GM10266 (cell line): ENCODE results near the gene BEAN1.

Experiments
- DNase-seq: peaks from one replicate; pipeline ENCODE4 v3.0.0; 2012; ENCODE audit errors: extremely low spot score
- CTCF ChIP-seq: IDR thresholded peaks from 2 replicates; pipeline ENCODE4 v1.5.1; 2012; ENCODE audit warnings: mild to moderate bottlenecking, low read depth; ENCODE audit not compliant: control insufficient read depth, insufficient read depth; ENCODE audit errors: missing control alignments

BEAN1 gene

GRCh38 chr16:66382171-66382965 is 44.7 kb upstream of the BEAN1 start:
- no peak for DNase-seq
- TF ChIP-seq CTCF = no peak

GRCh38 chr16:66382966-66383299 is 44.2 kb upstream of the BEAN1 start:
- no peak for DNase-seq
- TF ChIP-seq CTCF = no peak

DNA sequence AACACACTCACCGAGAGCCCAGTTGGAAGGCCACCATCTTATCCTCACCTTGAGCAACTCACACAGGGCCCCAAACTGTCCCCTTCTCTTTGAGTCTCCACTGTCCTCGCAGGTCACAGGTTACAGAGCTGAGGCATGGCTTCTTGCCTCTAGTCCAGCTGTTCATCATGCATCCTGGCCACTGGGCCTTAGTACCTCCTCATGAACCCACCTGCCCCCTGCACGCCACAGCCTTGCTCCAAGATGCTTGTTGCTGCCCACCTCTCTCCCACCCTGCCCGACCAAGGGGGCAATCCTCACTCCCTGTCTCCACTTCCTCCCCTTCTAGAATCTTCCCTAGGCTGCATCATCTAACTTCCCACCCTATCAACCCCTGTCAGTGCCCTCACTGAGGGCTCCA is 43.5 kb upstream of the BEAN1 start:
- DNase-seq = no peak

GRCh38 chr16:66385415-66385814 is 41.7 kb upstream of the BEAN1 start:
- no peak for TF ChIP-seq CTCF
- DNase-seq = no peak

More for the DNA sequence above, 43.5 kb upstream of the BEAN1 start:
- no peak for TF ChIP-seq CTCF

DNA sequence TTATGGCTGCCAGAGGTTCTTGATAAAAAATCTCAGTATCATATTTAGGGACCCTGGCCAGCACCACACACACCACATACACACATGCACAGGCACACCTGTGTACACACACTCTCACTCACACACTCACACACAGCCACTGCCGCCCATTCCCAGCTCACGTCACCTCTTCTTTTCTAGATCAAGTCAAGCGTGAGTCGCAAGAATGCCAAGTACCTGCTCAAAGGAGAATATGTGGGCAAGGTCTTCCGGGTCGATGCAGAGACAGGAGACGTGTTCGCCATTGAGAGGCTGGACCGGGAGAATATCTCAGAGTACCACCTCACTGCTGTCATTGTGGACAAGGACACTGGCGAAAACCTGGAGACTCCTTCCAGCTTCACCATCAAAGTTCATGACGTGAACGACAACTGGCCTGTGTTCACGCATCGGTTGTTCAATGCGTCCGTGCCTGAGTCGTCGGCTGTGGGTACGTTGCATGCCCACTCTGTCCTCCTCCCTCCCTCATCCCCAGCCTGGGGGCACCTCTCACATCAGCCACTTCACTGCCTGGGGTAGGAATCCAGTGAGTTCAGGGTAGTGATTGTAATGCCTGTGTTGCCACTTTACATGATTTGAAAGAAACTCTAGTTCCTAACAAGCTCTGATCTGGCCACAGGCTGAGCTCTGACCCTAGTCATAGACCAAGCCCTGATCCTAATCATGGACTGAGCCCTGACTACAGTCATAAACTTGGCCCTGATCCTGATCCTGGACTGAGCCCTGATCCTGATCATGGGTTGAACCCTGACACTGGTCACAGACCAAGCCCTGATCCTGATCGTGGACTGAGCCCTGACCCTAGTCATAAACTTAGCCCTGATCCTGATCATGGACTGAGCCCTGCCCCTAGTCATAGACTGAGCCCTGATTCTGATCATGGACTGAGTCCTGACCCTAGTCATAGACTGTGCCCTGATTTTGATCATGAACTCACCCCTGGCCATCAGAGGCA is 40.2 kb upstream of the BEAN1 start:
- no peak for TF ChIP-seq CTCF
- DNase-seq = no peak

- DNase-seq = no peak
- TF ChIP-seq CTCF = no peak
Measured at GRCh38 chr16:66387817-66388332, 39.2 kb upstream of the BEAN1 start.
